IMR-90 (cell line): ENCODE measurements around the gene LEF1. TPM values are rescaled to one million over a fixed set of nuclear protein-coding genes. Genes with fewer than 3 reads are reported as not detected.

Experiments used
- CEBPB ChIP-seq: IDR thresholded peaks from 2 replicates; pipeline ENCODE4 v1.6.1; 2012; ENCODE audit warnings: low read depth, low read length, improper control_type of control experiment
- ELK1 ChIP-seq: fragments of 150-350 bp; IDR thresholded peaks from 2 replicates; pipeline ENCODE4 v1.6.1; 2016; ENCODE audit warnings: low read depth, mild to moderate bottlenecking, low read length, moderate library complexity, borderline replicate concordance
- polyA plus RNA-seq, 3 experiments: library from polyadenylated mRNA; depleted of rRNA; stranded (reverse); fragments of >200 nt; gene quantifications; 2 replicates each; pipeline ENCODE4 v1.2.3, GENCODE V29; 2012; ENCODE audit warnings: low replicate concordance in 1 of 3
- total RNA-seq: library from RNA; depleted of rRNA; stranded (reverse); fragments of >200 nt; gene quantifications from 2 replicates; pipeline ENCODE4 v1.2.3, GENCODE V29; 2012
- TF ChIP-seq, protein P1 (sequence below): conservative IDR thresholded peaks from 2 replicates; pipeline ENCODE4 v1.5.1; 2012; ENCODE audit warnings: mild to moderate bottlenecking, low read depth, low read length, improper control_type of control experiment

LEF1 gene
- total and polyA plus RNA-seq, 2 of the 4 experiments (the other 2 are of a cell fraction) = 1.7 to 1.8 TPM

GRCh38 chr4:108171339-108172230 is 2.9 kb upstream of the LEF1 start (continued):
- TF ChIP-seq, protein P1, sequence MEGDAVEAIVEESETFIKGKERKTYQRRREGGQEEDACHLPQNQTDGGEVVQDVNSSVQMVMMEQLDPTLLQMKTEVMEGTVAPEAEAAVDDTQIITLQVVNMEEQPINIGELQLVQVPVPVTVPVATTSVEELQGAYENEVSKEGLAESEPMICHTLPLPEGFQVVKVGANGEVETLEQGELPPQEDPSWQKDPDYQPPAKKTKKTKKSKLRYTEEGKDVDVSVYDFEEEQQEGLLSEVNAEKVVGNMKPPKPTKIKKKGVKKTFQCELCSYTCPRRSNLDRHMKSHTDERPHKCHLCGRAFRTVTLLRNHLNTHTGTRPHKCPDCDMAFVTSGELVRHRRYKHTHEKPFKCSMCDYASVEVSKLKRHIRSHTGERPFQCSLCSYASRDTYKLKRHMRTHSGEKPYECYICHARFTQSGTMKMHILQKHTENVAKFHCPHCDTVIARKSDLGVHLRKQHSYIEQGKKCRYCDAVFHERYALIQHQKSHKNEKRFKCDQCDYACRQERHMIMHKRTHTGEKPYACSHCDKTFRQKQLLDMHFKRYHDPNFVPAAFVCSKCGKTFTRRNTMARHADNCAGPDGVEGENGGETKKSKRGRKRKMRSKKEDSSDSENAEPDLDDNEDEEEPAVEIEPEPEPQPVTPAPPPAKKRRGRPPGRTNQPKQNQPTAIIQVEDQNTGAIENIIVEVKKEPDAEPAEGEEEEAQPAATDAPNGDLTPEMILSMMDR = no peak
- TF ChIP-seq ELK1 = no peak
- no peak for TF ChIP-seq CEBPB
